HepG2 (cell line): ENCODE measurements around the gene FBXW12. TPM values are rescaled to one million over a fixed set of nuclear protein-coding genes. Genes with fewer than 3 reads are reported as not detected.
A peak's percentile ranks its signal among the peaks of the same experiment; 100 is the strongest.

ENCODE experiments used
- CEBPB ChIP-seq: IDR thresholded peaks from 2 replicates; pipeline ENCODE4 v1.6.1; 2011; ENCODE audit warnings: low read depth, low read length, improper control_type of control experiment, borderline replicate concordance
- CENPT ChIP-seq: sonication (generic); formaldehyde crosslinking; IDR thresholded peaks from 2 replicates; pipeline ENCODE4 v1.8.0; 2022; ENCODE audit warnings: low read depth, mild to moderate bottlenecking, moderate library complexity, missing genetic modification reagents
- CREM ChIP-seq, 2 experiments: sonication (generic) in 1 of 2; formaldehyde crosslinking in 1 of 2; IDR thresholded peaks; 2 replicates each; pipeline versions ENCODE4 v1.4.0 to v1.6.1; 2016 to 2020; ENCODE audit warnings: antibody characterized with exemption in 1 of 2, mild to moderate bottlenecking in 1 of 2, missing genetic modification reagents in 1 of 2
- EEA1 ChIP-seq: sonication (generic); formaldehyde crosslinking; IDR thresholded peaks from 2 replicates; pipeline ENCODE4 v1.5.1; 2020; ENCODE audit warnings: mild to moderate bottlenecking, missing genetic modification reagents, borderline replicate concordance
- EED ChIP-seq: sonication (generic); formaldehyde crosslinking; IDR thresholded peaks from 2 replicates; pipeline ENCODE4 v1.5.0; 2020; ENCODE audit warnings: mild to moderate bottlenecking, missing genetic modification reagents
- HNRNPL ChIP-seq: fragments of 200-400 bp; formaldehyde crosslinking; IDR thresholded peaks from 2 replicates; pipeline ENCODE4 v1.6.1; 2017; ENCODE audit warnings: mild to moderate bottlenecking, low read depth, low read length
- HOXA7 ChIP-seq: sonication (generic); formaldehyde crosslinking; IDR thresholded peaks from 2 replicates; pipeline ENCODE4 v1.8.1; 2022; ENCODE audit warnings: mild to moderate bottlenecking, missing genetic modification reagents, moderate library complexity
- IRX3 ChIP-seq: sonication (generic); formaldehyde crosslinking; IDR thresholded peaks from 2 replicates; pipeline ENCODE4 v1.8.1; 2023; ENCODE audit warnings: mild to moderate bottlenecking, low read depth, missing genetic modification reagents, borderline replicate concordance
- JDP2 ChIP-seq: sonication (generic); formaldehyde crosslinking; IDR thresholded peaks from 2 replicates; pipeline ENCODE4 v1.8.1; 2022; ENCODE audit warnings: missing genetic modification reagents, borderline replicate concordance
- MXD4 ChIP-seq: IDR thresholded peaks from 2 replicates; pipeline ENCODE4 v1.6.1; 2016; ENCODE audit warnings: mild to moderate bottlenecking, missing biosample characterization, missing genetic modification reagents
- MZF1 ChIP-seq: sonication (generic); formaldehyde crosslinking; IDR thresholded peaks from 2 replicates; pipeline ENCODE4 v1.8.1; 2023; ENCODE audit warnings: mild to moderate bottlenecking, missing genetic modification reagents, borderline replicate concordance
- NCOA1 ChIP-seq: sonication (generic); formaldehyde crosslinking; IDR thresholded peaks from 2 replicates; pipeline ENCODE4 v1.9.0; 2021; ENCODE audit warnings: missing genetic modification reagents
- SATB2 ChIP-seq: sonication (generic); formaldehyde crosslinking; IDR thresholded peaks from 2 replicates; pipeline ENCODE4 v1.5.0; 2020; ENCODE audit warnings: missing genetic modification reagents
- SETDB1 ChIP-seq: sonication (generic); formaldehyde crosslinking; IDR thresholded peaks from 2 replicates; pipeline ENCODE4 v1.5.1; 2020; ENCODE audit warnings: missing genetic modification reagents, mild to moderate bottlenecking, borderline replicate concordance
- TBX3 ChIP-seq: fragments of 450-650 bp; IDR thresholded peaks from 2 replicates; pipeline ENCODE4 v1.6.1; 2017; ENCODE audit warnings: antibody characterized with exemption, mild to moderate bottlenecking, inconsistent platforms, borderline replicate concordance
- TEAD3 ChIP-seq: optimal IDR thresholded peaks from 2 replicates; pipeline ENCODE3; 2016; ENCODE audit warnings: borderline replicate concordance
- TIGD3 ChIP-seq: sonication (generic); formaldehyde crosslinking; IDR thresholded peaks from 2 replicates; pipeline ENCODE4 v1.5.1; 2020; ENCODE audit warnings: mild to moderate bottlenecking, missing genetic modification reagents, borderline replicate concordance
- ZBTB42 ChIP-seq: sonication (generic); formaldehyde crosslinking; IDR thresholded peaks from 2 replicates; pipeline ENCODE4 v1.5.0; 2020; ENCODE audit warnings: mild to moderate bottlenecking, missing genetic modification reagents
- ZBTB7A ChIP-seq: sonication (generic); formaldehyde crosslinking; IDR thresholded peaks from 2 replicates; pipeline ENCODE4 v1.8.0; 2022; ENCODE audit warnings: mild to moderate bottlenecking, missing genetic modification reagents
- ZMYM3 ChIP-seq: sonication (generic); formaldehyde crosslinking; IDR thresholded peaks from 2 replicates; pipeline ENCODE4 v1.5.1; 2020; ENCODE audit warnings: mild to moderate bottlenecking, missing genetic modification reagents
- ZNF263 ChIP-seq: sonication (generic); formaldehyde crosslinking; IDR thresholded peaks from 2 replicates; pipeline ENCODE4 v1.4.0; 2020; ENCODE audit warnings: missing genetic modification reagents
- polyA plus RNA-seq, 8 experiments: library from polyadenylated mRNA; depleted of rRNA in 3 of 8; stranded (reverse) in 7 of 8; unstranded in 1 of 8; fragments of >200 nt; fragmentation: Illumina TruSeq in 4 of 8; extraction: Trizol in 4 of 8; gene quantifications; 2 replicates each; pipeline versions ENCODE4 v1.2.1 to v1.2.3, GENCODE V29; 2011 to 2016; ENCODE audit warnings: low read depth in 4 of 8, missing spikeins in 1 of 8, mixed read lengths in 1 of 8; ENCODE audit not compliant: insufficient read depth in 1 of 8
- total RNA-seq, 5 experiments: library from RNA; depleted of rRNA; stranded (reverse); fragments of >200 nt; fragmentation: Illumina TruSeq; extraction: Trizol; gene quantifications; 2 replicates each; pipeline ENCODE4 v1.2.3, GENCODE V29; 2016; ENCODE audit warnings: low read depth in 1 of 5
- TF ChIP-seq, protein P1 (sequence below): IDR thresholded peaks from 2 replicates; pipeline ENCODE4 v1.6.1; 2016; ENCODE audit warnings: missing compliant biosample characterization, missing genetic modification reagents, borderline replicate concordance
- TF ChIP-seq, protein P2 (sequence below): sonication (generic); formaldehyde crosslinking; IDR thresholded peaks from 2 replicates; pipeline ENCODE4 v1.9.0; 2021; ENCODE audit warnings: missing genetic modification reagents, mild to moderate bottlenecking, borderline replicate concordance
- TF ChIP-seq, protein P3 (sequence below): sonication (generic); formaldehyde crosslinking; conservative IDR thresholded peaks from 2 replicates; pipeline ENCODE4 v1.8.0; 2022; ENCODE audit warnings: missing genetic modification reagents

The FBXW12 gene
- total and polyA plus RNA-seq, 2 of the 13 experiments (the other 11 are each of a cell fraction or from before 2014, with no cell fraction given), result not detected

DNA sequence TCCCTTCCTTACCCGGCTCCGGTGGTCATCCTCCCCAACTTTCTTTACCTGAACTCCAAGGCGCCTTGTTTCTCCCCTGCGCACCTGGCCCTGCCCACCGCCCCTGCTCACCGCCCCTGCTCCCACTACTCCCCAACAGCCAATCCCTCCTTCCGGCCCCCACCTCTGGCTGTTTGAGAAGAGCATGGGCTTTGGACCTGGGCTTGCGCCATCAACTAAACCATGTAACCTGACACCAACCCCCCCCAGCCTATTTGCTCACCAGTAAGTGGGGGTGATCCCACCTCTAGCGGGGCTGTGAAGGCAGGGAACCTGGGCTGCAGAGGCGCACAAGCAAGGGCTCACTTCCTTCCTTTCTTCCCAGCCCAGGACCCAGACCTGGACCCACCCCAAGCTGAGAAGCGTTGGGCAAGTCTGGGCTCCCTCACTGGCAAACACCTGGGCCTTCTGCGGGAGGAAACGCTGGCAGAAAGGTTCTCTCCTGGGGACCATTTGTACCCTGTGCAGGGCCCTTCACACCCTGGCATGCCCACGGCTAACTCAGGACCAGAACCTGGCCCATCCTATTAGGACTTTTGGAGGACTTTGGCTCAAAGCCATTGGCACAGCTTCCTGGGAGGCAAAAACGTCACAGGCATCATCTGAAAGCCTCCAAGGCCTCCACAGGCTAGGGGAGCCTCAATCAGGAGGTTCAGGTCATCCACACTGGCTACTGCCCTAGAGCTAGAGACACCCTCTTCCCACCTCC is 58.1 kb downstream of the FBXW12 start, which contains the start of gene PLXNB1 (continued):
- TF ChIP-seq, protein P1, sequence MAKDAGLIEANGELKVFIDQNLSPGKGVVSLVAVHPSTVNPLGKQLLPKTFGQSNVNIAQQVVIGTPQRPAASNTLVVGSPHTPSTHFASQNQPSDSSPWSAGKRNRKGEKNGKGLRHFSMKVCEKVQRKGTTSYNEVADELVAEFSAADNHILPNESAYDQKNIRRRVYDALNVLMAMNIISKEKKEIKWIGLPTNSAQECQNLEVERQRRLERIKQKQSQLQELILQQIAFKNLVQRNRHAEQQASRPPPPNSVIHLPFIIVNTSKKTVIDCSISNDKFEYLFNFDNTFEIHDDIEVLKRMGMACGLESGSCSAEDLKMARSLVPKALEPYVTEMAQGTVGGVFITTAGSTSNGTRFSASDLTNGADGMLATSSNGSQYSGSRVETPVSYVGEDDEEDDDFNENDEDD (CRISPR knock-in tag), result peak; percentile 59; the same call in 1 of the 2 replicates
- TF ChIP-seq EEA1 (CRISPR knock-in tag) (no peak), SETDB1 (CRISPR knock-in tag) (no peak), ZMYM3 (peak; percentile 82), TBX3 (peak; percentile 81; the same call in 1 of the 2 replicates), JDP2 (CRISPR knock-in tag) (peak; percentile 65; the same call in 1 of the 2 replicates), MZF1 (CRISPR knock-in tag) (no peak), HNRNPL (peak; percentile 84), ZBTB7A (CRISPR knock-in tag) (peak; percentile 97; the same call in 1 of the 2 replicates), CEBPB (peak; percentile 98), CENPT (CRISPR knock-in tag) (no peak), ZNF263 (CRISPR knock-in tag) (peak; percentile 48; the same call in 1 of the 2 replicates), MXD4 (peak; percentile 29; the same call in 1 of the 2 replicates), CREM (IDR thresholded peaks at IDR 0.05) (peak; percentile 88), CREM (CRISPR knock-in tag; IDR thresholded peaks at IDR 0.05) (no peak), TIGD3 (CRISPR knock-in tag) (0 out of 2 replicates have a peak, but pooled peaks have one; percentile 25), EED (no peak), SATB2 (no peak), TEAD3 (peak; percentile 84), ZBTB42 (no peak), NCOA1 (CRISPR knock-in tag) (peak; percentile 88), IRX3 (CRISPR knock-in tag) (no peak), HOXA7 (CRISPR knock-in tag) (no peak)
- TF ChIP-seq, protein P2, sequence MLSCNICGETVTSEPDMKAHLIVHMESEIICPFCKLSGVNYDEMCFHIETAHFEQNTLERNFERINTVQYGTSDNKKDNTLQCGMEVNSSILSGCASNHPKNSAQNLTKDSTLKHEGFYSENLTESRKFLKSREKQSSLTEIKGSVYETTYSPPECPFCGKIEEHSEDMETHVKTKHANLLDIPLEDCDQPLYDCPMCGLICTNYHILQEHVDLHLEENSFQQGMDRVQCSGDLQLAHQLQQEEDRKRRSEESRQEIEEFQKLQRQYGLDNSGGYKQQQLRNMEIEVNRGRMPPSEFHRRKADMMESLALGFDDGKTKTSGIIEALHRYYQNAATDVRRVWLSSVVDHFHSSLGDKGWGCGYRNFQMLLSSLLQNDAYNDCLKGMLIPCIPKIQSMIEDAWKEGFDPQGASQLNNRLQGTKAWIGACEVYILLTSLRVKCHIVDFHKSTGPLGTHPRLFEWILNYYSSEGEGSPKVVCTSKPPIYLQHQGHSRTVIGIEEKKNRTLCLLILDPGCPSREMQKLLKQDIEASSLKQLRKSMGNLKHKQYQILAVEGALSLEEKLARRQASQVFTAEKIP (CRISPR knock-in tag), result no peak
- TF ChIP-seq, protein P3, sequence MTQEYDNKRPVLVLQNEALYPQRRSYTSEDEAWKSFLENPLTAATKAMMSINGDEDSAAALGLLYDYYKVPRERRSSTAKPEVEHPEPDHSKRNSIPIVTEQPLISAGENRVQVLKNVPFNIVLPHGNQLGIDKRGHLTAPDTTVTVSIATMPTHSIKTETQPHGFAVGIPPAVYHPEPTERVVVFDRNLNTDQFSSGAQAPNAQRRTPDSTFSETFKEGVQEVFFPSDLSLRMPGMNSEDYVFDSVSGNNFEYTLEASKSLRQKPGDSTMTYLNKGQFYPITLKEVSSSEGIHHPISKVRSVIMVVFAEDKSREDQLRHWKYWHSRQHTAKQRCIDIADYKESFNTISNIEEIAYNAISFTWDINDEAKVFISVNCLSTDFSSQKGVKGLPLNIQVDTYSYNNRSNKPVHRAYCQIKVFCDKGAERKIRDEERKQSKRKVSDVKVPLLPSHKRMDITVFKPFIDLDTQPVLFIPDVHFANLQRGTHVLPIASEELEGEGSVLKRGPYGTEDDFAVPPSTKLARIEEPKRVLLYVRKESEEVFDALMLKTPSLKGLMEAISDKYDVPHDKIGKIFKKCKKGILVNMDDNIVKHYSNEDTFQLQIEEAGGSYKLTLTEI (CRISPR knock-in tag), result no peak
